CD4-positive, alpha-beta T cell treated with Interleukin-21 for 1 hour (primary cell): ENCODE results near the gene NUP210.
"Not testable (repeated sequence)": the region's sequence is repeated elsewhere in the genome, so short reads cannot be mapped to it uniquely, and the experiment has no call there.

Experiments used
- DNase-seq: peaks from one replicate; pipeline ENCODE4 v3.0.0-alpha.2; 2020

The NUP210 gene

DNA sequence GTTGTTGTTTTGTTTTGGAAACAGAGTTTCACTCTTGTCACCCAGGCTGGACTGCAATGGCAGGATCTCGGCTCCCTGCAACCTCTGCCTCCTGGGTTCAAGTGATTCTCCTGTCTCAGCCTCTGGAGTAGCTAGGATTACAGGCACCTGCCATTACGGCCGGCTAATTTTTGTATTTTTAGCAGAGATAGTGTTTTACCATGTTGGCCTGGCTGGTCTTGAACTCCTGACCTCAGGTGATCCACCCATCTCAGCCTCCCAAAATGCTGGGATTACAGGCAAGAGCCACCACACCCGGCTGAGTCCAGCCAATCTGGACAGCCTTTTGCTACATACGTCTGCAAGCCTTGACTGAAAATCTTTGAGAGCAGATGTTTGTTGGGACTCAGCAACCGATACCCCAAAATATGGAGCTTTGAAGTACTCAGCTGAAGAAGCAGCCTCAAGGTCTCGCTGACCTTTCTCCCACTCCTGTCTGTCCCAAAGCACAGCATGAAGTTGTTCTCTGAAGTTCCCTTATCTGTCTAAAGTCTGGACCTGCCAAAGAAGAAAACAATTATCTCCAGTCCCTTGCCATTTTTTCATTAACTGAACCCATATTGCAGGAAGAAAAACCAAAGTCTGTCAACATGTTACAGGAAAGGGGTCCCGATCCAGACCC, 9.6 kb upstream of the NUP210 start:
- DNase-seq: no peak

DNA sequence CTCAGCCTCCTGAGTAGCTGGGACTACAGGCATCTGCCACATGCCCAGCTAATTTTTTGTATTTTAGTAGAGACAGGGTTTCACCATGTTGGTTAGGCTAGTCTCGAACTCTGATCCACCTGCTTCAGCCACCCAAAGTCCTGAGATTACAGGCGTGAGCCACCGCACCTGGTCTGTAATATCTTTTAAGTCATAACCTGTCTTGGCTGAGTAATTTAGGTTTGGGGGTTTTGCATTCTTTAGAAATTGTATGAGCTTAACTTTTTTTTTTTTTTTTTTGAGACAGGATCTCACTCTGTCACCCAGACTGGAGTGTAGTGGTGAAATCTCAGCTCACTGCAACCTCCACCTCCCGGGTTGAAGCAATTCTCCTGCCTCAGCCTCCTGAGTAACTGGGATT, 8.6 kb upstream of the NUP210 start:
- DNase-seq: not testable (repeated sequence)

DNA sequence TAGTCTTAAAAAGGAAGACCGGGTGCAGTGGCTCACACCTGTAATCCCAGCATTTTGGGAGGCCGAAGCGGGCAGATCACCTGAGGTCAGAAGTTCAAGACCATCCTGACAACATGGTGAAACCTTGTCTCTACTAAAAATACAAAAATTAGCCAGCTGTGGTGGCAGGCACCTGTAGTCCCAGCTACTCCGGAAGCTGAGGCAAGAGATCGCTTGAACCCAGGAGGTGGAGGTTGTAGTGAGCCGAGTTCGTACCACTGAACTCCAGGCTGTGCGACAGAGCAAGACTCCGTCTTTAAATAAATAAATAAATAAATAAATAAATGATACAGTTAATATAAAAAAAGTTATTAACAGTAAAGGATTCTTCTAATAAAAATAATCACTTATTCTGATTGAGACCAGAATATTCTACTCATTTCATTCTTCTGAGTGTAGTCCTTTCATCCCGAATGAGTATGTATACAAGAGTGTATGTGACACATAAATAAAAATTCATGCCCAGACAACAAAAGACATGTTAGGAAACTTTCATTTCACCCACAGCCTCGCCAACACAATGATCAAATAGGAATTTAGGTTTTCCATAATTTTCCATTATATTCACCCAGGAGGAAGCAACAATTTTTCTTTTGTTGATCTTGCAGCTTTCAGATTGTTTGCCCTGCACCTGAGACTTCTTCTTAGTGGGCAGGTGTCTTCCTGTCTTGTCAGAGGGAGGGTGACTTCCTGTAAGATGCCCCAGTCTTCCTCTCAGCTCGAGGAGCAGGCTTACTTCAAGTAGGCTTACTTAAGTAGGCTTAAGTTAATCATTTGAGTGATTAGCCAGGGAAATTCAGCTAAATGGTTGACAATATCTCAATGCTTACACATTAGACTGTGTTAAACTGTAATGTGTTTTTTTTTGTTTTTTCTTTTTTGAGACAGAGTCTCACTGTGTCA, 7.8 kb upstream of the NUP210 start:
- DNase-seq: peak; percentile 69

DNA sequence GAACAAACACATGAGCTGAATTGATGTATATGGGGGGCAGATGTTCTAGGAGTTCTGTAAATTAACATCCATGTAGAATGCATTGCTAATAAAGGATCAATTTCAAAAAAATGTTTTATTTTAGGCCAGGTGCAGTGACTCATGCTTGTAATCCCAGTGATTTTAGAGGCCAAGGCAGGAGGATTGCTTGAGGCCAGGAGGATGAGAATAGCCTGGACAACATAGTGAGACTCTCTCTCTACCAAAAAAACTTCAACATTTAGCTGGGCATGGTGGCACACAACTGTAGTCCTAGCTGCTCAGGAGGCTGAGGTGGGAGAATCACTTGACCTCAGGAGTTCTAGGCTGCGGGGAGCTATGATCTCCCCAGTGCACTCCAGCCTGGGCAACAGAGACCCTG, 6.5 kb upstream of the NUP210 start:
- DNase-seq: no peak

DNA sequence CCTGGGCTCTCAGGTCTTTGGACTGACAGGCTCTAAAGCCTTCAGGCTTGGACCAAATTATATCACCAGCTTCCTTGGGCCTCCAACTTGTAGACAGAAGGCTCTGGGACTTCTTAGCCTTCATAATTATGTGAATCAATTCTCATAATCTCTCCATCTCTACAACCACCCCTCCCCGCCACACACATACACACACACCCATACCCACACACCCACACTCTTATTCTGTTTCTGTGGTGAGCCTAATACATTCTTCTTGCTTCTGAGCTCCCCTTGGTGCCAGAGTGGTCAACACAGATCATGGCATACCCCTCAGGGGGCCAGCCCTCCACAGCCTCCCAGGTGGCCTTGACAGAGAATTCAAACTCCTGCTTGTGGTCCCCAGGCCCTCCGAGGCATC, 5.6 kb upstream of the NUP210 start:
- no peak for DNase-seq

DNA sequence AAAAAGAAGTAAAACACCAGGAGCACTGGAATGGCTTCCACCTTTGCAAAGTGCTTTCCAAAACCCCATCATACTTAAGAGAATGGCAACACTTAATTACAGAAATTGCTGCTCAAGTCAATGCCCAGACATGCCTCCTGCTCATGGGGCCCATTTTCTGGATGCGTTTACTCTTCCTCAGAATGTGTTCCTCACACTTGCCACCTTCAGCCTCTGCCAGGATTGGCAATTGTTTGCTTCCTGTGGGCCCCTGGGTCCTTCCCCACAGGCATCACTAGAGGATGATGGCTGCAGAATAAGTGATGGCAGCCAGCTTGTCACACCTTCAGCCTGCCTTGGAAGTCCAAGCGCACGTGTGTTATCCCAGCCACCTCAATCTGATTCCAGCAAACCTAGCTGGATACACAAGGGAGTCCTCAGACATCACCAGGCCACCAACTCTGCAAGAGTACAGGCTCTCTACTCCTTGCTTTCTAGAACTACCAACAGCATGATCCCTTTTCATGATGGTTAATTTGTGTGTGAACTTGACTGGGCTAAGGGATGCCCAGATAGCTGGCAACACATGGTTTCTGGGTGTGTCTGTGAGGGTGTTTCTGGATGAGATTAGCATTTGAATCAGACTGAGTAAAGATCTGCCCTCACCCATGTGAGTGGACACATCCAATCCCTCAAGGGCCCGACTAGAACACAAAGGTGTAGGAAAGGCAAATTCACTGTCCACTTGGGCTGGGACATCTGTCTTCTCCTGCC, 4.9 kb upstream of the NUP210 start:
- no peak for DNase-seq

DNA sequence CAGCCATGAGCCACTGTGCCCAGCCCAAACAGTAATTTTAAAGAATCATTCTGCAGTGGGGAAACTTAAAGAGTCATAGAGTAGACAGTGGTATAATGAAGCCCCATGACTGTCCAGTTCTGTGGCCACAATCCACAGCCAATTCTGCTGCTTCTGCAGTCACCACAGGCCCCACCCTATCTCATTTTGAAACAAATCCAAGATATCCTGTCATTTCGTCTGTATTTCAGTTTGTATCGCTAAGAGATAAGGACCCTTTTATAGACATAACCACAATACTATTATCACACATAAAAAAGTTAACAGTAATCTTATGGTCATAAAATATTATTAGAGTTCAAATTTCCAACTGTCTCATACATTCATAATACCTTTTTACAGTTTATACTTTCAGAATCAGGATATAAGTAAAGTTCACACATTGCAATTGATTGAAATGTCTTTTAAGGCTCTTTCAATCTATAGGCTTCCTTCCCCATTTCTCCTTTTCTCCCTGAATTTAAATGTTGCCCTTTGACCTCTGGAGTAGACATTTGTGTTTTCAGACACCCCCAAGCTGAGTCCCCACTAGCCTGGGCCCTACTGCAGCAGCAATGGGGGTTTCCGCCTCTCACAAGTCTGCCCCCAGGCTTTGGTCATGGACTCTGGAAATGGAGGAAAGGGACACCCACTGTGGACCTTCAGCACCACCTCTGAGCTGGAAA, 4.2 kb upstream of the NUP210 start:
- DNase-seq: no peak

DNA sequence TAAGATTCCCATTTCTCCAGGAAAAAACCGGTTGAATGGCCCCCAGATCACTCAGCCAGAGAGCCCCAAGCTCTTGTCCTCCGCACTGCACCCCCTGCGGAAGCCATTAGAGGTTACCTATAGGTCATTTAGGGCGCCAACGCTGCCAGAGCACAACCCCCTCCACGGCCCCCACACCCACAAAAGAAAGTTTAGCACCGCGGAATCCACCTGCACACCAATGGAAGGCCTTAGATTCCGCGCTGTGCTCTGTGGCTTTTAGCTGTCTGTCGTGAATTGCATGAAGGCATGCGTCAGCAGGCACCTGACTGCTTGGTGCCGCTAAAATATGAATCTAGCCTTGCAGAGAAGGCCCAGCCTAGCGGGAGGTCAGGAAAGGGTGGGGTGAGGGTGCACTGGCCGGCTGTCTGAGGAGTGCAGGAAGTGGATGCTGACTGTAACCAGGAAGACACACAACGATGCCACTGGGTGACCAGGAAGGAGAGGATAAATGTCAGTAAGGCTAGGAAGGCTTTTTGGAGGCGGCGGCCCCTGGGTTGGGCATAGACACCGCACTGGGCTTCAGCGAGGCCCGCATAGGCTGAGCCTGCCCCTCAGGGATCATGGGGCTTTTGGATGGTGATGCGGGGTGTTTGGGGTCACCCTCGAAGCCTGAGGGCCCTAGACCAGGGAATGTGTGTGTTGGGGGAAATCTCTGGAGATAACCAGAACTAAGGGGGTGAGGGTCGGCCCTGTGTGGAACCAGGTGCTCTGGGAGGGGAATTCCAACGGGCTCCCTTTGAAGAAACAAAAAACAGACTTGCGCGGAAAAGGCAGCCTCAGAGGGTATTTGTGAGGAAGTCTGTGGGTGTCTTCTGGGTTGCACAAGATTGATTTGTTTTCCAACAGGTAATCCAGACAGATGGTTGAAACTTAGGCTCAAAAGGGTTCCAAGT, 976 bp upstream of the NUP210 start:
- peak; percentile 88 for DNase-seq

DNA sequence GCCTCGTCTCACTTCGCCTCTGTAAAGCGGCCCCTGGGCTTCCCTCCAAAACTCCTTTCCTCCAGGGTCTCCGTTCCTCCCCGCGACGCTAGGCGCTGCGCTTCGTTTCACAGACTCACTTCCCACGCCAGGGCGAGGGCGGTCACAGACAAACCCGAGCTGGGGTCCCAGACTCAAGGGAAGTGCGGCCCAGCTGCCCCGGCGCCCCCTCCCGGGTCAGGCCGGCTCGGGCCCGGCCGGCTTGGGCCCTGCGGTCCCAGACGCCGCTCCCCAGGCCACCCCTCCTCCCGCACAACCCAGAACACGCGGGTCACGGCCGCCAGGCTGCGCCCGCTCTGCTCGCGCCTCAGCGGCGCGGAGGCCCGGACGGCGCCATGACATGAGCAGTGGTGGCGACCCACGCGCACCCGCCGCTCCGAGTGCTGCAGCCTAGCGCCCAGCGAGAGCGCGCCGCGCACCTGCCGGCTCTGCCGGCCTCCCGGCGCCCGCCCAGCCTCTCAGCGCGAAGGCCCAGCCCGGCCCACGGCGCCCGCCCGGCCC, 547 bp downstream of the NUP210 start:
- DNase-seq: peak; percentile 62

DNA sequence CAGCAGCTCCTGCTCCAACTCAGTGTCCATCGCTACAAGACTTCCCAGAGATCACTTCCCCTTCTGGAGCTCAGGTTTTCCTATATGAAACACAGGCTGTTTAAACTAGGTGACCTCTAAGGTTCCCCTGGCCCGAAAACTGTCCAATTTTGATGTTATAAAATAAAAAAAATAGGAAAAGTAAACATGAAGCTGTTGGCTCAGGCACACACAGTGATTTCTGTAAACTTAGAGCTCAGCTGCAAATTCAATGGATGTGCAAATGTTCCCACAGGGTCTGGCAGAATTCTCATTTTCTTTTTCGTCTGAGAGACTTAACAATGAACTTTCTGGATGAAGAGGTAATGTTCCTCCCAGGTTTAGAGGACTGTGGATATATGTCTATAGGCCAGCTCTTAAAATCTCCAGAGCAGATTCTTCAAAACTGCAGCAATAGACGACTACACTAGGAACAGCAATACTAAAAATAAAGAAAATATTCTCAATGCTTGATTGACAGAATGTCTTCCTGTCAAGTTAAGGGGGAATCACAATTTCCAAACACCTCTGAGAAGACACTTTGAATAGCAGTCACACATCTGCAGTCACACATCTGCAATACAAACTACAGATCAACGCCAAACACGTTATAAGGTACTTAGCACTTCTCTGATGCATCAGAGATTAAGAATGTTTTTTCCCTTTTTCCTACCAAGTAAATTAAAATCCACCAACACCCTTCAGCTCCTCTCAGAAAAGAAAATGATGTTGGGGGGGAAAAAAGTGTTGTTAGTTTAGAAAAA, 2.8 kb downstream of the NUP210 start:
- no peak for DNase-seq

DNA sequence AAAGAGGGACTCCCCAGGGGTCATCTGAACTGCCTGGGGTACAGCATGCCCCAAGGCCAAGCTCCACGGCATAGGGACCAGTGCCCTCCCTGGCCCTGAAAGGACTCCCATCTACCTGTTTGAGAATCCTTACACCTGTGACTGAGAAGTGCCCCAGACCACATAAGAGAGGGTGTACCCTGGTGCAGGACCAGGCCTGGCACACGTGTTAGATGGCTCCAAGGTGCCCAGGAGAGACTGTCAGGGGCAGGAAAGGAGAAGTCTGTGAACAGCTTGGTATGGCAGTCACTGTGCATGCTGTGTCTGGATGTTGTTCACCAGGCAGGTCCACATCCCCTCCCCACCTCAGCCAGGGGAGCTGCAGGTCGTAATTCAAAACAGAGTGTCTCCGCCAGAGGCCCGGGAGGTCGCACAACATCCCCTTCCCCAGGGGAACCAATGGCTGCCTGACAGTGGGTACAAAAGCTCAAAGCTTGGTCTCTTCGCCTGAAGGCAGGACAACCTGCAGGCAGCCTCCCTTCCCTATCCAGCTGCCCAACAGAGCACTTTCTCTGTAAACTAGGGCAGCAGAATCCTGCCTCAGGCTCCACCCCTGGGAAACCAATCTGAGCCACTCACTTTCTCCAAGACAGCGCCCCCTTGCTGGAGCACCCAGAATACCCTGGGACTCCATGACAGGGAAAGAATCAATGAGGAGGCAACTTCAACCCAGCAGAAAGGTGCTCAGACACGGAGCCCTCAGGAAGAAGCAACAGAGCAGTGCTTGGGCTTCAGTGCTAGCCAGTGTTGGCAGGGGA, 3.9 kb downstream of the NUP210 start:
- DNase-seq: peak; percentile 32

DNA sequence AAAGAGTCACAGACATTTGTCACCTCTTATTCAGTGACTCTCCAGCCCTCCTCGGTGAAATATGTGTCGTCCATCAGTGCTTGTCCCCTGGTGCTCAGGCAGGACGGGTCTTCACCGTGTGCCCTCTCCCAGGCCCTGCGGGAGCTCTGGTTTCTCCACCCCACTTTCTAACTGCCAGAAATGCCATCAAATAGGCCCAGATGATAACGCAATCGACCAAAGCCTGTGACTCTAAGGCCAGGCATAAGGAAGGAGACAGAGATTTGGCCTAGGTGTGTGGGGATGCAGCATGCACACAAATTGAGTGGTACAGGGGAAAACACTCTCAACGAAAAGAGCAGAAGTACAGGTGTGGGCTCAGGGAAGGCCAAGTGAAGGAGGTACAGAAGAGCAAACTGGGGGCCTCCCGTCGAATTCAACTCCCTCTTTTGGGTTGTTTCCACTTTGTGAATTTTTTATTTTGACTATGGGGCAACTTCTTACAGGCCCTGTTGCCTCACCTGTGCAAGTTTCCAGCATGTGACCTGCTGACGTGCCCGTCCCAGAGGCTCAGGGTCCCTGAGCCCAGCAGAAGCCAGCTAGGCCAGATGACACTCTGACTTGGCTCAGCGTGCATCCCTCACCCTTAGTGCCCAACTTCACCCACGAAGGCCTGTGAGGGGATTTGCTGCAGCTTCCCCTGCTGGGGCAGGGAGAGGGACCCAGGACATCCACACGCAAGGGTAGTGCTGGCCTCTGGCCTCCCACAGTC, 4.7 kb downstream of the NUP210 start:
- DNase-seq: no peak

DNA sequence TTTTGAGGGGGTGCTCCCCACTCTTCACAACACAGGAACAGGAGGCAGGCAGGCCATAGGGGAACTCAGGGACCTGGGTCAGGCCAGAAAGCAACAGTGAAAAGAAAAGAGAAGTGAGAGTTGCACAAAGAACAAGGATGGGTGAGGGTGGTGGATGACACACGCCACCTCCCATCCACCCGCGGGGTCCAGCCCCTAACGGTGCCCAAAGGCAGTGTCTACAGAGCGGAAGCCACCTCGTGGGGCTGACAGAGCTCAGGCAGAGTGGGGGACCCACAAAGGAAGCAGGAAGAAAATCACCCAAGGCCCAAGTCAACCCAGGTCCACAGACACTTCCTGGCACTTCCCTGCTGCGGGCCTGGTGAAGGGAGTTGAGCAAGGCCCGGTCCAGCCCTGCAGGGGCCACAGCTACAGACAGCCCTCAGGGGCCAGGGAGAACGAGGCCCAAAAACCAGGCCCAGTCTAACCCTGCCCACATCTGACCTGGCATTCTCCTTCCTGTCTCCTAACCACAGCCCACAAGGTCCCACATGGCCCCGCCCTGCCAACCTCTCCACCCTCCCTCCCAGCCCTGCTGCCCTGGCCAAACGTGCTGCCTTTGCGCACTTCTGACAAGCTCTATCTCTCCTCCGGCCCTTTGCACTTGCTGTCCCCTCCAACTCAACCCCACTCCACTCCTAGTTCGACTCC, 5.9 kb downstream of the NUP210 start:
- peak; percentile 77 for DNase-seq

DNA sequence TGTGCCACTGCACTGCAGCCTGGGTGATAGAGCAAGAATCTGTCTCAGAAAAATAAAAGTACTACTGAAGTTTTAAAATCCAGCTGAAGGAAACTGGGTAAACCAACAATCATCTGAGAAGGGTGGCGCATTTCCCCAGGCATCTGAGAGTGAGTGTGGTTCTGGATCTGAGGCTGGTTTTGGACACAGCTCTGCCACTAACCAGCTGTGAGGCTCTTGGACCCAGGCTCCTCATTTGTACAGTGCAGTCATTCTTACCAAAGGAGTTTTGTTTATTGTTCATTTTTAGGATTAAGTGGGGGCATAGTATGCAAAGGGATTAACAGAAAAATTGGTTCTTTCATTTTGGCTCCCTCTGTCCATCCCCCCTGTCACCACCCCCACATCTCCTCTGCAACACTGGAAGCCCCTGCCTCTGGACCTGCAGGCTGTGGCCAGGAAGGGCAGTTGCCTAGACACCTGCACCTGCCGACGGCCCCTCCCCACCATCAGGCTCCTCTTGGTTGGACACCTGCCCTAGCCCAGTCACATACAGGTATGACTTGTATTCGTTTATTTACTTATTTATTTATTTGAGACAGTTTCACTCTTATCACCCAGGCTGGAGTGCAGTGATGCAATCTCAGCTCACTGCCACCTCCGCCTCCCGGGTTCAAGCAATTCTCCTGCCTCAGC, 8.8 kb downstream of the NUP210 start:
- DNase-seq: no peak

DNA sequence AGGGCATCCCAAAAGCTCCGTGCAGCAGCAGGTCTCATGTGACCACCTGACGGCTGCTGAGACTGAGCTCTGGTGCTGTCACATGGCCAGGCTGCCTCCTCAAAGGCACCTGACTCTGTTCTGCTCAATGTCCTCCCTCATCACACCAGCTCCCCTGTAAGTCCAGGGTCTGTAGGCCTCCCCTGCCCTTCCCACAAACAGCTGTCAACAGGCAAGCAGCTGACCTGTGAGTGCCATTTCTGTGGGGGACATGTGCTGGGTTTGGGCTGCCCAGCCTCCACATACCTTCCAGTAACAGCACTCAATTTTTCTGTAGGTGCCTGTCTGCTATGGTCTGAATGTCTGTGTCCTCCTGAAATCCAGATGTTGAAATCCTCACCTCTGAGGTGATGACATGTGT, 11.2 kb downstream of the NUP210 start:
- DNase-seq: no peak

DNA sequence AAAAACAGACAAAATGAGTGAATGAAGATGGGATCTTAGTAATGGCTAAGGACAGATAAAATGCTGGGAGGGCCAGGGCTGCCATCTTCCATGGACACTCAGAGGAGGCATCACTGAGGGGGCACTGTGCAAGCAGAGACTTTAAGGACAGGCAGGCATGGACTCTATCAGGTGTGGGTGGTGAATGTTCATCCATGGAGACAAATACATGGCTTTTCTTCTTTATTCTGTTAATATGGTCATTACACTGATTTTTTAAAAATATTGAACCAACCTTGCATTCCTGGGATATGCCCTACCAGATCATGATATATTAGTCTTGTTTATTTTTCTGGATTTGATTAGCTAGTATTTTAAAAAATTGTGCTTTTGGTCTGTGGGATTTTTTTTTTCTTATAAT, 12.2 kb downstream of the NUP210 start:
- no peak for DNase-seq

DNA sequence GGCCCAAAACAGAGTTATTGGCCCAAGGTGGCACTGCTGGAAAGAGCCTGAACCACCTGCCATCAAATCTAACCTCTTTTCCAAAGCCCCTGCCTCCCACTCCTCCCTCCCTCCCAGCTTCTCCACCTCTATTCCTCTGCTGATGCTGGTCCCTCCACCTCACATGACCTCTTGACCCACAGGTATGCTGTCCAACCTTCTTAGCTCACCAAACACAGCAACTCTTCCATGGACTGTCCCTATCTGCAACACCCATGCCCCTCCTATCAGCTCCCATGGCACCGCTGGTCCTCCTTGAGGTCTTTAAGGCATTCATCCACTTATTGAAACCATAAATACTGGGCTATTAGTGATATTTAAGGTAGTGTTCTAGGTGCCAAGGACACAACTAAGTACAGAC, 12.6 kb downstream of the NUP210 start:
- DNase-seq: no peak

DNA sequence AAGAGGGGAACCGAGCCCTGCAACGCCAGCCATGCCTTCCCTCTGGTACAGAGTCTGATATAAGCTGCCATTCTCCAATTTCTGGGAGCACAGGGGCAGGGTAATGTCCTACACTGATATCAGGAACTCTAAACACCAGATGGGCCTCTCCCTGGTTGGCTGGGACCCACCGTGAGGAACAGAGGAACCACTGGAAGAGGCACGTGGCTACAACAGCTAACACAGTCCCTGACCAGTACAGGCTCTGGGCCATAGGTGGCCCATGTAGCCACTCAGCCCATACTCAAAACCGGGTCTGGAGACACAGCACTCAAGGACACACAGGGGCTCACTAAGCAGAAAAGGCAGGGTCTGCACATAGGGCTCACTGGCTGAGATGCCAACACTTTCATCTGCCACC, 13.9 kb downstream of the NUP210 start:
- DNase-seq: no peak
